CD8-positive, alpha-beta memory T cell (primary cell): Measurements from ENCODE around the gene OVOL1. TPM values are rescaled to one million over a fixed set of nuclear protein-coding genes. Genes with fewer than 3 reads are reported as not detected.

Source experiments
- CTCF ChIA-PET: fragments of 350-600 bp; sonication (Branson Sonifier 250); formaldehyde crosslinking; loops from one replicate; lab custom pipeline; 2021; ENCODE audit warnings: antibody characterized with exemption; lab: Charles Lee
- POLR2A ChIA-PET: fragments of 350-600 bp; sonication (Branson Sonifier 250); formaldehyde crosslinking; loops from one replicate; lab custom pipeline; 2021; ENCODE audit warnings: antibody characterized with exemption; lab: Charles Lee
- DNase-seq, 5 donors: peaks; one replicate each; pipeline versions ENCODE4 v3.0.0 to v3.0.0-alpha.2; 2020 to 2022; ENCODE audit warnings: mixed read lengths in 1 of 5
- H3K27ac ChIP-seq: one replicate; pipeline ENCODE4 v1.7.0; 2013; ENCODE audit warnings: low read depth, mild to moderate bottlenecking, low read length, moderate library complexity
- H3K27me3 ChIP-seq: 2 replicates; pipeline ENCODE4 v1.7.0; 2013; ENCODE audit warnings: low read length, mild to moderate bottlenecking; ENCODE audit not compliant: insufficient read depth, poor library complexity, severe bottlenecking
- H3K36me3 ChIP-seq: 2 replicates; pipeline ENCODE4 v1.7.0; 2013; ENCODE audit warnings: mild to moderate bottlenecking, low read length, moderate library complexity; ENCODE audit not compliant: insufficient read depth
- H3K4me1 ChIP-seq: 2 replicates; pipeline ENCODE4 v1.7.0; 2013; ENCODE audit warnings: mild to moderate bottlenecking, low read length, moderate library complexity; ENCODE audit not compliant: insufficient read depth
- H3K4me3 ChIP-seq: 2 replicates; pipeline ENCODE4 v1.7.0; 2013; ENCODE audit warnings: mild to moderate bottlenecking, low read length
- H3K9me3 ChIP-seq: 2 replicates; pipeline ENCODE4 v1.7.0; 2013; ENCODE audit warnings: mild to moderate bottlenecking, low read length
- H3K27ac Mint-ChIP-seq, 8 donors: one replicate each; pipeline ENCODE4 v1.8.0; 2020 to 2021; ENCODE audit warnings: mixed read lengths in 8 of 8, mild to moderate bottlenecking in 6 of 8, inconsistent platforms in 3 of 8, moderate library complexity in 3 of 8
- H3K27me3 Mint-ChIP-seq, 2 donors: one replicate each; pipeline ENCODE4 v1.8.0; 2020 to 2021; ENCODE audit warnings: mixed read lengths in 2 of 2, mild to moderate bottlenecking in 1 of 2, moderate library complexity in 1 of 2
- H3K36me3 Mint-ChIP-seq, 3 donors: one replicate each; pipeline ENCODE4 v1.8.0; 2020 to 2021; ENCODE audit warnings: mixed read lengths in 3 of 3, inconsistent platforms in 1 of 3, mild to moderate bottlenecking in 1 of 3
- H3K4me1 Mint-ChIP-seq, 3 donors: one replicate each; pipeline ENCODE4 v1.8.0; 2020 to 2021; ENCODE audit warnings: mixed read lengths in 3 of 3, inconsistent platforms in 1 of 3, mild to moderate bottlenecking in 1 of 3
- H3K4me3 Mint-ChIP-seq, 7 donors: one replicate each; pipeline ENCODE4 v1.8.0; 2020 to 2021; ENCODE audit warnings: mixed read lengths in 7 of 7, mild to moderate bottlenecking in 6 of 7, moderate library complexity in 4 of 7, inconsistent platforms in 2 of 7
- H3K9me3 Mint-ChIP-seq, 5 donors: one replicate each; pipeline ENCODE4 v1.8.0; 2020 to 2022; ENCODE audit warnings: mixed read lengths in 5 of 5, mild to moderate bottlenecking in 3 of 5, moderate library complexity in 2 of 5, inconsistent platforms in 1 of 5
- polyA plus RNA-seq: library from polyadenylated mRNA; unstranded; fragments of 300-500 nt; fragmentation: Illumina TruSeq; gene quantifications from one replicate; pipeline ENCODE4 v1.2.3, GENCODE V29; 2021
- total RNA-seq, 2 experiments: library from RNA; stranded (reverse); gene quantifications; one replicate each; pipeline ENCODE4 v1.2.3, GENCODE V29; 2021

OVOL1 gene
- not detected for total RNA-seq
- polyA plus RNA-seq = not detected

- DNase-seq = peak in 1 of 5 donors; percentile 28
- H3K4me1 ChIP-seq = peaks cover 30% of the 10 kb centered on the region
- no peak within 1 kb of the TSS for H3K4me3 ChIP-seq
- peaks cover 26% of the 10 kb centered on the region for H3K27me3 ChIP-seq
- no peaks in the 10 kb centered on the region for H3K36me3 Mint-ChIP-seq
- H3K9me3 Mint-ChIP-seq = no peaks in the 10 kb centered on the region
- H3K27ac ChIP-seq = no peak within 1 kb of the TSS
- ChIA-PET POLR2A (no interaction called here), CTCF (no interaction called here)
- H3K27me3 Mint-ChIP-seq = peaks cover 20 to 44% of the 10 kb centered on the region in 2 donors
- H3K27ac Mint-ChIP-seq = peak within 1 kb of the TSS in 1 of 8 donors; percentile 6
- H3K9me3 ChIP-seq = no peaks in the 10 kb centered on the region
- H3K4me3 Mint-ChIP-seq = peak within 1 kb of the TSS; percentile 70 to 89 (median 81)
- peaks cover 20 to 46% (median 21%) of the 10 kb centered on the region in 3 donors for H3K4me1 Mint-ChIP-seq
- H3K36me3 ChIP-seq = no peaks in the 10 kb centered on the region
These were observed at the start of gene OVOL1 for GRCh38 chr11:65786786-65787636. TSS of gene OVOL1 (plus strand) at chr11:65787063. CDS start at chr11:65787374, 311 bp downstream.

DNA sequence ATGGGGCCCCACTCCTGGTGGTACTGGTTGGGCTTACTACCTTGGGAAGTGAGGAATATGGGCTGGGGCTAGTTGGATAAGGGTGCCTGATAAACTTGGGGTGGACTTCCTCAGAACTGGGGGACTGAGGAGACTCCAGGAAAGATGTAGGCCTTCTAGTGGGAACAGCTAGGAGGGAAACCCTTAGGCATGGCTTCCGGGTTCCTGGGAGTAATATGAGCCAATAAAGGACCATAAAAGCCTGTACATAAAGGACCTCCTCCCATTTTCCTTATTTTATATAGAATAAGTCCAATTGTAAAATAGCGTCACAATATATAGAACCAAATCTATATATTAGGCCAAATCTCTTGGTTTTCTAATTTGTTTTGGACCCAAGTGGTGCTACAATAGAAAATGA, 47.8 kb upstream of the OVOL1 start:
- H3K36me3 Mint-ChIP-seq = no peaks in the 10 kb centered on the region
- Histone ChIP-seq H3K36me3 (no peaks in the 10 kb centered on the region), H3K27me3 (no peaks in the 10 kb centered on the region), H3K4me3 (no peak overlapping the region), H3K9me3 (no peaks in the 10 kb centered on the region), H3K27ac (no peak overlapping the region), H3K4me1 (no peaks in the 10 kb centered on the region)
- no peak overlapping the region for H3K4me3 Mint-ChIP-seq
- no peak overlapping the region for H3K27ac Mint-ChIP-seq
- H3K9me3 Mint-ChIP-seq = no peaks in the 10 kb centered on the region
- DNase-seq = no peak
- peaks cover 21 to 44% of the 10 kb centered on the region in 2 donors for H3K27me3 Mint-ChIP-seq
- no peaks in the 10 kb centered on the region for H3K4me1 Mint-ChIP-seq
- CTCF ChIA-PET = interaction anchor here (1.7 to 1.8 kb wide), 2 partner anchors 11 to 41 kb away, joined by 5 to 8 read pairs; no protein-coding TSS in a partner anchor
- POLR2A ChIA-PET = no interaction called here

DNA sequence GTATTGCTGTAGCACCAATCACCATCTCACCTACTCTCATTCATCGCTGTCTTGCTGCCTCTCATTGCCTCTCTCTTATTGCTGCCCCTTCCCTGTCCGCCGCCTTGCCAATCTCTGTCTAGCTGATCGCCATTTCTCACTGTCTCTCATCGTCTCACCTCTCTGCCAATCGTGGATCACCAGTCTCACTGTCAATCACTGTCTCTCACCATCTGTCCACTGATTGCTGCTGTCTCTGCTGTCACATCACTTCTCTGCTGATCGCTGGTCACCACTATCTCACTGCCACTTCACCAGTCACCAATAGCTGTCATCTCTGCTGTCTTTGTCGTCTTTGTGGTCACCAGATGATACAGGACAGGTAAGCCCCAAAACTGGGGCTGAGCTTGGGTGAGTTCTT, 45.7 kb upstream of the OVOL1 start:
- no peak for DNase-seq
- H3K9me3 ChIP-seq = no peaks in the 10 kb centered on the region
- peak overlapping the region in 1 of 8 donors; percentile 52 for H3K27ac Mint-ChIP-seq
- H3K27me3 Mint-ChIP-seq = peaks cover 23 to 43% of the 10 kb centered on the region in 2 donors
- ChIA-PET CTCF (interaction anchor here (1.4 kb wide), 1 partner anchor 46 kb away, joined by 3 read pairs; no protein-coding TSS in a partner anchor), POLR2A (interaction anchor here (0.5 kb wide), 1 partner anchor 1080 kb away, joined by 3 read pairs; no protein-coding TSS in a partner anchor)
- H3K36me3 ChIP-seq = no peaks in the 10 kb centered on the region
- H3K4me1 ChIP-seq = no peaks in the 10 kb centered on the region
- no peak overlapping the region for H3K4me3 Mint-ChIP-seq
- H3K4me1 Mint-ChIP-seq = no peaks in the 10 kb centered on the region
- H3K4me3 ChIP-seq = no peak overlapping the region
- no peak overlapping the region for H3K27ac ChIP-seq
- no peaks in the 10 kb centered on the region for H3K27me3 ChIP-seq
- H3K36me3 Mint-ChIP-seq = no peaks in the 10 kb centered on the region
- no peaks in the 10 kb centered on the region for H3K9me3 Mint-ChIP-seq

DNA sequence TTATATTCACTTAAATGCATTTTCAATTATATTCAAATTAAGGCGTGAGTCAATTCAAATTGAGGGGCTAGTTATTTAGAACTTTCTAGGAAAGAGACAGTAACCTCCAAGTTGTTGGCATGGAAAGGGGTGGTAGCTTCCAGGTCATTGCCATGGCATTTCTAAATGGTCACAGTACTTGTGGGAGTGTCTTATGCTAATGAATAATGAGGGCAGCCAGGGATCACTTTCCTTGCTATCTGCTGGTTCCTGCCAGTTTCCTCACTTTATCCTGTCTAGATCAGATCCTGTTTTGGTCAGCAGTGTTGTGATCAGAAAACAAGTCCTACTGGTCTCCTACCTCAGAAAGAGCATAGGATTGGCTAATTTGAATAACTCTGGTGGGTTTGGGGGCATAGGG, 44.5 kb upstream of the OVOL1 start:
- H3K4me1 Mint-ChIP-seq = no peaks in the 10 kb centered on the region
- no peak for DNase-seq
- no peak overlapping the region for H3K4me3 Mint-ChIP-seq
- Histone ChIP-seq H3K4me1 (no peaks in the 10 kb centered on the region), H3K36me3 (no peaks in the 10 kb centered on the region), H3K27ac (no peak overlapping the region), H3K9me3 (no peaks in the 10 kb centered on the region), H3K4me3 (no peak overlapping the region), H3K27me3 (no peaks in the 10 kb centered on the region)
- no peaks in the 10 kb centered on the region for H3K9me3 Mint-ChIP-seq
- ChIA-PET CTCF (no interaction called here), POLR2A (no interaction called here)
- H3K27ac Mint-ChIP-seq = no peak overlapping the region
- H3K36me3 Mint-ChIP-seq = no peaks in the 10 kb centered on the region
- H3K27me3 Mint-ChIP-seq = peaks cover 21 to 41% of the 10 kb centered on the region in 2 donors

- ChIA-PET POLR2A (interaction anchor here (0.7 kb wide), 1 partner anchor 185 kb away, joined by 11 read pairs; the partner anchor contains the start of gene LTBP3), CTCF (no interaction called here)
- Mint-ChIP-seq H3K27me3 (peaks cover 18 to 29% of the 10 kb centered on the region in 2 donors), H3K4me3 (no peak overlapping the region), H3K9me3 (no peaks in the 10 kb centered on the region), H3K27ac (no peak overlapping the region), H3K36me3 (no peaks in the 10 kb centered on the region), H3K4me1 (no peaks in the 10 kb centered on the region)
- Histone ChIP-seq H3K9me3 (no peaks in the 10 kb centered on the region), H3K4me3 (no peak overlapping the region), H3K27ac (no peak overlapping the region), H3K4me1 (no peaks in the 10 kb centered on the region), H3K27me3 (no peaks in the 10 kb centered on the region), H3K36me3 (no peaks in the 10 kb centered on the region)
- no peak for DNase-seq
These were observed 43.2 kb upstream of the OVOL1 start for GRCh38 chr11:65743681-65744025.

DNA sequence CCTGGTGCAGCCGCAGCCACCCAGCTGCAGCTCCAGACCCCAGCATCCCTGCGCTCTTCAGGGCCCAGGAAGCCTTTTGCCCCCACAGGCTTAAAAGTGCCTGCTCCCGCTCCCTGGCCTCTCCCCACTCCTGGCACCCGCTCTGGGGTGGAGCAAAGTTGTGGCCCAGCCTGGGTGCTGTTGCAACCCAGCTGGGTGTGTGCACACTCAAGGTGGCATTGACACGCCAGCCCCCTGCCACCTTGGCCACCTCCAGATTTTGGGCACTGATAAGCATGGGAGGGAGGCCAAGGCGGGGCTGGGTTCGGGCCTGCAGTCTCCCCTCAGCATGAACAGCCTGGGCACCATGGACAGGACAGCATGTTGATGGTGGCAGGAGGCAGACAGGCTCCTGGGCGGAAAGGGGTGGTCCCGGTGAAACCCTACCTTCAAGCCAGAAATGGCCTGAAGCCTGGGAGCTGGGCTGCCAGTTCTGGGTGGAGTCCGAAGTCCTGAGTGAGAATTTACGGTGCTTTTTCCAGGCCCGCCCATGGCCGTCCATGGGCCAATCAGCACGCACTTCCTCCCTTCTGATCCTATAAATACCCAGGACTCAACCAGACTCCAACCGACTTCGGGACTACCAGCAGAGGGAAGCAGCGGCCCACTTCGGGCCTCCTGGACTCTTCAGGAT, 42.7 kb upstream of the OVOL1 start:
- CTCF ChIA-PET = interaction anchor here (0.9 kb wide), 1 partner anchor 8 kb away, joined by 3 read pairs; no protein-coding TSS in a partner anchor
- POLR2A ChIA-PET = no interaction called here

DNA sequence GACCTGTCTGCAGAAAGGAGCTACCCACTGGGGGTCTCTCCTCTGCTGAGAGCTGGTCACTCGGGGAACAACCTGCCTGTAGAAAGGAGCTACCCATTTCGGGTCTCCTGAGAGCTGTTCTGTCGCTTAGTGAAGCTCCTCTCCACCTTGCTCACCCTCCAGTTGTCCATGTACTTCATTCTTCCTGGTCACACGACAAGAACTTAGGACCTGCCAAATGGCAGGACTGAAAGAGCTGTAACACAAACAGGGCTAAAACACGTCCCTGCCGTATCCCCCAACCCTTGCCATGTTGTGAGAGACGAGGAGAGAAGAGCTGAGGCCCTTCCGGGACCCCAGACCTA, 42.2 kb upstream of the OVOL1 start:
- Histone ChIP-seq H3K9me3 (no peaks in the 10 kb centered on the region), H3K4me1 (no peaks in the 10 kb centered on the region), H3K36me3 (no peaks in the 10 kb centered on the region), H3K27me3 (no peaks in the 10 kb centered on the region), H3K4me3 (no peak overlapping the region), H3K27ac (no peak overlapping the region)
- Mint-ChIP-seq H3K27ac (no peak overlapping the region), H3K36me3 (no peaks in the 10 kb centered on the region), H3K9me3 (no peaks in the 10 kb centered on the region), H3K4me3 (no peak overlapping the region), H3K27me3 (peaks cover 22 to 37% of the 10 kb centered on the region in 2 donors), H3K4me1 (no peaks in the 10 kb centered on the region)
- CTCF ChIA-PET = interaction anchor here (0.9 kb wide), 1 partner anchor 8 kb away, joined by 3 read pairs; no protein-coding TSS in a partner anchor
- POLR2A ChIA-PET = no interaction called here
- DNase-seq = no peak

More for the DNA sequence above, 42.7 kb upstream of the OVOL1 start:
- Mint-ChIP-seq H3K4me1 (no peaks in the 10 kb centered on the region), H3K4me3 (no peak overlapping the region), H3K27me3 (peaks cover 19 to 33% of the 10 kb centered on the region in 2 donors), H3K27ac (no peak overlapping the region), H3K9me3 (no peaks in the 10 kb centered on the region), H3K36me3 (no peaks in the 10 kb centered on the region)
- Histone ChIP-seq H3K4me3 (no peak overlapping the region), H3K9me3 (no peaks in the 10 kb centered on the region), H3K27me3 (no peaks in the 10 kb centered on the region), H3K36me3 (no peaks in the 10 kb centered on the region), H3K4me1 (no peaks in the 10 kb centered on the region), H3K27ac (no peak overlapping the region)
- no peak for DNase-seq

- no peaks in the 10 kb centered on the region for H3K4me1 Mint-ChIP-seq
These were observed 41.8 kb upstream of the OVOL1 start for GRCh38 chr11:65745049-65745448.

More at GRCh38 chr11:65745049-65745448, 41.8 kb upstream of the OVOL1 start:
- Mint-ChIP-seq H3K9me3 (no peaks in the 10 kb centered on the region), H3K4me3 (no peak overlapping the region), H3K27ac (no peak overlapping the region), H3K27me3 (peaks cover 22 to 34% of the 10 kb centered on the region in 2 donors), H3K36me3 (no peaks in the 10 kb centered on the region)
- H3K36me3 ChIP-seq = no peaks in the 10 kb centered on the region
- DNase-seq = no peak
- H3K9me3 ChIP-seq = no peaks in the 10 kb centered on the region
- H3K27me3 ChIP-seq = no peaks in the 10 kb centered on the region
- H3K4me3 ChIP-seq = no peak overlapping the region
- no peaks in the 10 kb centered on the region for H3K4me1 ChIP-seq
- ChIA-PET POLR2A (no interaction called here), CTCF (interaction anchor here (0.9 kb wide), 1 partner anchor 9 kb away, joined by 3 read pairs; no protein-coding TSS in a partner anchor)
- no peak overlapping the region for H3K27ac ChIP-seq
